NCI-H345 treated with DMSO at 0.1 percent for 48 hours (cell line): ENCODE results near the gene TRPT1.

Experiments used
- DNase-seq: peaks from one replicate; lab custom pipeline; 2025; ENCODE audit not compliant: unreplicated experiment; lab: John Stamatoyannopoulos, UW

TRPT1 gene

DNA sequence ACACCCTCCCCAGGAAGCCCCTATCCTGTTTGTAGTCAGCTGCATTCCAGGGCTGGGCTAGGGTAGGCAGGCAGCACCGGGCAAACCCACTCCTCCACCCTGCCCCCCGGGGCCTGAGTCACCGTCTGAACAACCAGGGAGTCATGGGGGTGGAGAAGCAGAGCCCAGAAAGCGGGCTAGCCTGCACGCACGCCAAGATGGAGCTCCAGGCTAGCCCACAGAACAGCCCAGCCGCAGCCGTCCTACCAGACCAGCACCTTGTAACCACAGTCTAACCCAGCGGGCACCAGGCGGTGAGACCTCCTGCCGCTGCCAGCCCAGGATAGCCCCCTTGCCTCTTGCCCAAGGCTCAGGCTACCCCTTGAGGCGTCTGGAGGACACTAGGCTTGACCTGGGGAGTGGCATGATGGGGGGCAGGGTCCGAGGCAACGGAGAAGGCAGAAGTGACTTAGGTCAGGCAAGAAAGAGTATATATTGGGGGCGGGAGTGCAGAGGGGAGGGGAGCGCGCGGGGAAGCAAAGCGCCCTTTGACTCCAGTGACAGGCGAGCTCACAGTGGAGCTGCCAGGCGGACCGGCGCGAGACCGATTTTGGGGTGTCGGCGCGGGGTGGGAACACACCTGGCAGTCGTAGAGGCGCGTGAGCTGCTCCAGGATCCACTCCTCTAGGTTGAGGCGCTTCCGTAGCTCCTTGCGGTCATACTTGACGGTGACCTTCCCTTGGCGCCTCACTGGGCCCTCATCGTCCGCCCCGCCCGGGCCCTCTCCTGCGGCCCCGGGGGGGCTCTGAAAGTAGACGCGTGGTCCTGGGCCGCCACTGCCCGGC is 20.0 kb upstream of the TRPT1 start:
- no peak for DNase-seq

DNA sequence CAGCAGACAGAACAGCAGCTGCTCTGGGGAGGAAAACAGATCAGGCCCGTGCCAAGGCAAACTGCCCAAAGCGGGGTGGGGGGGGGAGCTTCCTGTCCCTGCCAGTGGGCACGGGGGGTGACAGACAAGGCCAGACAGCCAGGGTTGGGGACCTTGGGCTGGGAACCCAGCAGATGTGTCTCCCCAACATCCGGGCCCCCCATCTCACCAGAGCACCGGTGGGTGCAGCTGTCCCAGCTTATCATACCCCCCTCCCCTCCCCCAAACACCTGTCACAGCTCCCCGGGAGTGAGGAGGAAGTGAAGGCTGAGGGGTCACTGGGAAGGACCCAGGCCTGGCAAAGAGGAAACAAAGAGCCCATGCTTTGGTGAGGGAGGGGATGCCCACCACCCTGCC is 19.4 kb upstream of the TRPT1 start:
- DNase-seq: no peak

DNA sequence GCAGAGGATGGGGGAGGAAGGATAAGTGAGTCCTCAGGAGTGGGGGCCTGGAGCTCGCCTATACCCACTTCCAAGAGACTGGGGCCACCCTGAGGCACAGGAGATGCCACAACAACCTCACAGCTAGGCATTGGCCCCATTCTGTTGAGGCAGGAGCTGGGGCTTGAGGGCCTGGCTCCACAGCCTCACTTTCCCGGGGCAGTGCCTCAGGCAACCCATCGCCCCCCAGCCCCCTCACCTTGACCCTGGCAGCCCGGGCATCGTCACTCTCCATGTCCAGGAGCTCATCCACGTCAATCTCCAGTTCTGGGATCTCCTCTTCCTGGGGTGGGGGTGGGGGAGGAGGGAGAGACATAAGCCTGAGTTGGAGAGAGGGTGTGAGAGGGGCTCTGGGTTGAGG is 19.0 kb upstream of the TRPT1 start:
- DNase-seq: no peak

DNA sequence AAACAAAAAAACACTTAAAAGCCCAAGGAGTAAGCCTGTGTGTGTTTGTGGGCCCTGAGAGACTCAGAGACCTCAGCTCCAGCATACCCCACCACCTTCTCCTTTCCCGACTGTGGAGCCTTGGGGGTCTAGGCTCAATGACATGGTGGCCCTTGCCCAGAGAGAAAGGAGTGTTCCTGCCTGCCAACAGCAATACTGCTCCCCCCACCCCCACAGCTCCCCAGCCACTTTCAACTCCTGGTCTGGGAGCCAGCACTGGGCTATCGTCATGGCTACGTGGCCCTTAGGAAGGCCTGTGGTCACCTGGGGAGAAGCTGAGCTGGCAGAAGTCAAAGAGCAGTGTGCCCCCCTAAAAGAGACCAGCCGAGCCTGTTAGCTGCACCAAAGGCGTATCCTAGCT is 18.1 kb upstream of the TRPT1 start:
- no peak for DNase-seq

DNA sequence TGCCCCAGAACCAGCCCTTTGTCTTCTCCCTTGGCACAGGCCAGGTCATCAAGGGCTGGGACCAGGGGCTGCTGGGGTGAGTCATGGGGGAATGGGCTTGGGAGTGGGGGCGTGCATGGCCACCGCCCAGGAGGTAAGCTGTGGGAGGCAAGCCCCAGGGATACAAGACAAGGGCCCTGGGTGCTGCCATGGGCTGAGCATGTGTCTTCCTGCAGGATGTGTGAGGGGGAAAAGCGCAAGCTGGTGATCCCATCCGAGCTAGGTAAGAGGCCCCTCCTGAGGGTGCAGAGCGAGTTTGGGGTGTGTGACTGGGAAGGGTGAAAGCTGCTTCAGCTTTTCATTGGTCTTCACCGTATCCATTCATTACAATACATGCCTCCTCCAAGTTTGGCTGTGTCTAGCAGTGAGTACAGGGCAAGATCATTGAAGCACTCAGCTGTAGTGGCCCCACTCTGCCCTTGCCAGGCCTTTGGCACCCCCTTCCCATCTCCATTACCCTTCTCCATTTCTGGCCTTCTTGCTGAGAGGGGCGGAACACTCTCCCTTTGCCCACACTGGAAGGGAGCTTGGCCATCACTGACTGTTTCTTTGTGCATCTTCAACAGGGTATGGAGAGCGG is 17.4 kb upstream of the TRPT1 start:
- DNase-seq: no peak

DNA sequence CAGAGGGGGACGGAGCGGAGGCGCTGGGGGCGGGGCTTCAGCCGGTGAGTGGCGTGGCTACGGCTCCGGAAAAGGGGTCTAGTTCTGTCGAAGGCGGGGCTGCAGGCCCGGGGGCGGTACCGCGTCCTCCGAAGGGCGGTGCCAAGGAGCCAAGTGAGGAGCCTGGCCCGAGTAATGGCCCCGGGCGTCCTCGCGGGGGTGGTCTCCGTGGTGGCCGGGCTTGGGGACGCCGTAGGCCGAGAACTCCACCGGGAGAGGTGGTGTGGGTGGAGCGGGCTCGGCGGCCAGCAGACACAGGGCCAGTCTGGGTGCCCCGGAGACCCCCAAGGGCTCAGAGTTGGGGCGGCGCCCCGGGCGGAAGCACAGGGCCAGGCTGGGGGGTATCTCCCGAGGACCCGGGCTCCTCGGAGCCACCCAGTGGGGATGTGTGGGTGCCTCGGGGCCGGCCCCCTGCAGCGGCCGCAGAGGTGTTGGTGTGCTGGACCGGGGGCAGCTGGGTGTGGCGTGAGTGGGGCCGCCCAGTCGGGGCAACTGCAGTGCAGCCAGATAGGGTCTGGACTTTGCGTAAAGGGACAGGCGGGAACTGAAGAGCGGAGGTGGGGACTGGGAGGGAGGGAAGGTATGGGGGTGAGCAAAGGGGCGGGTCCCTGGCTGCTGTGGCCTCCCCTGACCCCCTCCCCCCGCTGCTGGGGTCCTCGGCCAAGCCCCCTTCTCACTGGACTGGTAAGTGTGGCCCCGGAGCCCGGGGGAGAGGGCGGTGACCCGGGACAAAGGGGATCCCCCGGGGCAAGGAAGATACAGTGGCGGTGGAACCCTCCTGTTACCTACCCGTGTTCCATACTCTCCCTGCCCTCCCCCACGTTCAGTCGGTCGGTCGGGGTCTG is 15.7 kb upstream of the TRPT1 start:
- DNase-seq: no peak

DNA sequence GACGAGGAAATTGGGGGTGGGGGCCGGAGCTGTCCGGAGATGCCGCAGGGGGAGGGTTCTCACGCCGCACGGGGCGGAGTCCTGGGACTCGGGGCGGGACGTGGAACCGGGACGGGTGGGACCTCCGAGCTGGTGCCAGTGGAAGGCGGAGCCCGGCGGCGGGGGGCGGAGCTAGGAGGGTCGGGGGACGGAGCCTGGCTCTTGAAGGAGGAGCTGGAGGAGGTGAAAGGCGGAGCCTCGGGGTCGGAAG is 15.2 kb upstream of the TRPT1 start:
- peak; percentile 91 for DNase-seq

DNA sequence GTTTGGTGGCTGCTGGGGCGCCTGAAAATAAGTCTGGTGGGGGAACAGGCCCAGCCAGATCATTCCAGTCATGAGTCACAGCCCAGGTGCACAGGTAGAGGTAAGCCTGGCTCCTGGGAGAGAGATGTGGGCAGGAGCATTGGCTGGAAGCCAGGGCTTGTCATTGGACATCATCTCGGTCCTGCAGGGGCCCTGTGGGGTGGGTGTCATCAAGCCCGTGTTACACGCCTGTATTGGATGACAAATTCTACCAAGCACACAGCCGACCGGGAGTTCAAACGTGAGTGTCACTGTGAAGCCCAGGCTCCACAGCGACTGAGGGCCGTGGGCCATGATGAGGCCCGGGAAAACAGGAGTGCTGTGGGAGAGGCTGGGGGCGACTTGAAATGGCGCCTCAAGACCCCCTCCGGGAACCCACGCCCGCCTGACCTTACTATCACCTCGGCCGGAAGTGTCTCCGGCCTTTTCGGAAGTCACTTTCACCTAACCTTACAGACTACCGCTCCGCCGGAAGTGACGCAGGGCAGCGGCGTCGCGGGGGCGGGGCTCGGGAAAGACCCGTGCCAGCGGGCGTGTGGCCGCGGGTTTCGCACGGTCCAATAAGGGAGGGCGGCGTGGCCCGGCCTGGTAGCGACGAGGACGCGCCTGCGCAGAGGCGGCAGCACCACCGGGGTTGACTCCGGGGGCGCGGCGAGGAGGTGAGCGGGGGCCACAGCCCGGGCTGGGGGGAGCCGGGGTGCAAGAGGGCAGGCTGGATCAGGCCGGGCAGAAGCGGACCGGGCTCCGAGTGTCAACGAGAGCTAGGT is 14.7 kb upstream of the TRPT1 start, which contains the start of gene FKBP2:
TSS of gene FKBP2 (plus strand) at position 661 of the 806 bp plus-strand sequence. CDS start 1,293 bp downstream, outside the sequence.
- DNase-seq: peak; percentile 93

DNA sequence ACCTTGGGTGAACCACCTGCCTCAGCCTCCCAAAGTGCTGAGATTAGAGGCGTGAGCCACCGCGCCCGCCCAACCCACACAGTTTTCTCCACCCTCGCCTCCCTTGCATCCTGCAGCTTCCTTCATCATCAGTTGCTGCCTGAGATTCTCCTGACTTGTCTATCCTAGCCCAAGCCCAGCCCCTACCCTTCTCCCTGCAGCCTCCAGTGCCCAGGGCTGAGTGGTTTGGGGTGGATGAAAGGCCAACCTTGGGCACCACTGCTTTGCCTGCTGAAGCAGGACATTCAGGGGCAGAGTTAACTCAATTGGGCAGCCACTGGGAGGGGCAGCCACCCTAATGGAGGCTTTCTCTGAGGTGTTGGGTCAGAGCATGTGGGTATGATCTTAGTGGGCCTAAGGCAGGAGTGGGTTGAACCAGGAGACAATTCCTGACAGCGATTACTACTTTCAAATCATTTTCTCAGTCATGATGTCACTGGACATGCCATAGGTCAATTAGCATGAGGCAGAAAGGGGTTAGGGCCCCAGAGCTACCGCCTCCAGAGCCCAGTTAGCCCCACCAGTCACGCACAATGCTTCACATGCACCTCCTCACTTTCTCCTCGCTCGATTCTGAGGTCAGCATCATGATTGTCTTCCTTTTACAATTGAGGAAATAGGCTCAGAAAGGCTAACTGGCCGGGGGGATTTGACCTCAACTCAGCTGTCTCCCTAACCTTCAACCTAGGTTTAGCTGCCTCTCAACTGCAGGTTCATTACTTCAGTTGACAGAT is 13.9 kb upstream of the TRPT1 start:
- no peak for DNase-seq

DNA sequence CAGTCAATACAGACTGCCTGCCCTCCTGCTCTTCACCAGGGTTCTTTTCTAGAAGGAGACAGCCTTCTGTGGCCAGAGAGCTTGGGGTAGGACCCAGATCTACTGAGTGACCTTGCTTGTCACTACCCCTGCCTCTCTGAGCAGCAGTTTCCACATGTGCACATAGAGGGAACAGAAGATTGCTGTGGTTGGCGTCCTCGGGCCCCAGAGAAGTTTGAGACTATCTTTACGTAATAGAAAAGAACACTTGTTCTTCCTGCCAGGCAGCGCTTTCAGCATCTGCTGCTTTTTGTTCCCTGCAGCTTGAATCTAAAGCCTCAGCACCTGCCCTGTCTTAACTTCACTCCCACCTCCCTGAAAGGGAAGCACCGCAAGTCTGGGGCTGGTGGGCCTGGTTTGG is 13.0 kb upstream of the TRPT1 start:
- no peak for DNase-seq

DNA sequence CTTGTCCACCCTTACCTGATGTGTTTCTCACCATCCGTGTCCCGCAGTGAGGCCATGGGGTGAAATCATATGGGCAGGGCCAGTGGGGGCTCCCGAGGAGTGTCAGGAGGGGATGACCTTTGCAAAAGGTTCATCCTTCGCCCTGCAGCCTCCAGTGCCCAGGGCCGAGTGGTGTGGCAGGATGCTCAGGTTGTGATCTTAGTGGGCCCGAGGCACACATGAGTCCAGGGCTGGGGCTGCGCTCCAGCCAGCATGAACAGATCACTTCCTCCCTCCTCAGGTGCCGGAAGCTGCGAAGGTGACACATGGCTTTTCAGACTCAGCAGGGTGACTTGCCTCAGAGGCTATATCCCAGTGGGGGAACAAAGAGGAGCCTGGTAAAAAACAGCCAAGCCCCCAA is 12.1 kb upstream of the TRPT1 start:
- DNase-seq: no peak

DNA sequence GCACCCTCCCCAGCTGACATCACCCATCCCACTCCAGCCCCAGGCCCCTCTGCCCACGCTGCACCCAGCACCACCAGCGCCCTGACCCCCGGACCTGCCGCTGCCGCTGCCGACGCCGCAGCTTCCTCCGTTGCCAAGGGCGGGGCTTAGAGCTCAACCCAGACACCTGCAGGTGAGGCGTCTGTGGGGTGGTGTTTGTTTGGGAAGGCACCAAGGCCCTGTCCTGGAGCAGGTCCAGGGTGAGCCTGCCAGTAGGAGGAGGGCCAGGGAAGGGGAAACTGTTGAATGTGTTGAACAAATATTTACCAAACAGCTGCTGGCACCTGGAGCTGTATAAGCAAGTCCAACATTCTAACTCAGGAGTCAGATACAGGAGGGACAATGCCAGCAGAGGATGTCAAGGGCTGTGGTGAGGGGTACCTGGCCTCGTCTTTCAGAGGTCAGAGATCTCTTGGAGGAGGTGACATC is 11.5 kb upstream of the TRPT1 start:
- peak; percentile 66 for DNase-seq

DNA sequence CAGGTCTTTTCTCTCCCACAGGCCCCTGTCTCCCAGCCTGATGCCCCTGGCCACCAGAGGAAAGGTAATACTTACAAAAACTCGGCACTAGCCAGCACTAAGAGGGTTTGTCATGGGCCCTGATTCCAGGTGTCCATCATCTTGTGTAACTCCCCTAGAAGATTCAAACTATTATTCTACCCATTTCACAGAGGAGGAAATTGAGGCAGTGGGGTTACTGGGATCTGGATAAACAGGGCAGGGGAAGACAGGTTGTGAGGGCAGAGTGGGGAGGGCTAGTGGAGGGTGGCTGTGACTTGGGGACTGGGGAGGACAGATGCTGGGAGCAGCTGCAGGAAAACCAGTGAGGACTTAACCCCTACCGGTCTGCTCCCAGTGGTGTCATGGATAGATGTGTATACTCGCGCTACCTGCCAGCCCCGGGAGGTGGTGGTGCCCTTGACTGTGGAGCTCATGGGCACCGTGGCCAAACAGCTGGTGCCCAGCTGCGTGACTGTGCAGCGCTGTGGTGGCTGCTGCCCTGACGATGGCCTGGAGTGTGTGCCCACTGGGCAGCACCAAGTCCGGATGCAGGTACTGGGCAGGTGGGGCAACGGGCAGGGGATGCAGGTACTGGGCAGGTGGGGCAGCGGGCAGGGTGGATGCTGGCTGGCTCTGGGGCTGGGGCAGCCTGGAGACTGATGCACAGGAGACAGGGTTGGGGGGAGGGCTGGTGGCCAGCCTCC is 9.6 kb upstream of the TRPT1 start:
- no peak for DNase-seq

DNA sequence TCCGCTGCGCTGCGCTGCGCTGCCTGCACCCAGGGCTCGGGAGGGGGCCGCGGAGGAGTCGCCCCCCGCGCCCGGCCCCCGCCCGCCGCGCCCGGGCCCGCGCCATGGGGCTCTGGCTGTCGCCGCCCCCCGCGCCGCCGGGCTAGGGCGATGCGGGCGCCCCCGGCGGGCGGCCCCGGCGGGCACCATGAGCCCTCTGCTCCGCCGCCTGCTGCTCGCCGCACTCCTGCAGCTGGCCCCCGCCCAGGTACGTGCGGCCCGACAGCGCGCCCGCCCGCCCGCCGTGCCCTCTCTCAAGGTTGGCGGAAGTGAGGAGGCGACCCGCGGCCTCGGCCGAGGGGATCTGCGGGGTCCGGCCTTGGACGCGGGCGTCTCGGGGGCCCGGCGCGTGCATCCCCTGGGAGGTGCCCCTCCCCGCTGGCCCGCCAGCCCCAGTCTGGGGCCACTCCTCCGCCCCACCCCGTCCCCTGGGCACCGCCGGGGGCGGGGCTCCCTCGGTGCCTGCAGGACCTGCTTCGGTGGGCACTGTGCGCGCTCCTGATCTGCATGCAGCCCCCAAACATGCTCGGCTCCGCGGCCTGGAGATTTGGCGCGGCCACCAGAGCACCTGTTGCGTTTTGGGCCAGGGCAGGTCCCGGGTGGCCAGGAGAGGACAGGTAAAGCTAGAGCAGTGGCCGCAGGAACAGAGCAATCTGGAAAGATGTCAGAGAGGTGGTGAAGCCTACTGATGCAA is 8.8 kb upstream of the TRPT1 start:
- DNase-seq: no peak

DNA sequence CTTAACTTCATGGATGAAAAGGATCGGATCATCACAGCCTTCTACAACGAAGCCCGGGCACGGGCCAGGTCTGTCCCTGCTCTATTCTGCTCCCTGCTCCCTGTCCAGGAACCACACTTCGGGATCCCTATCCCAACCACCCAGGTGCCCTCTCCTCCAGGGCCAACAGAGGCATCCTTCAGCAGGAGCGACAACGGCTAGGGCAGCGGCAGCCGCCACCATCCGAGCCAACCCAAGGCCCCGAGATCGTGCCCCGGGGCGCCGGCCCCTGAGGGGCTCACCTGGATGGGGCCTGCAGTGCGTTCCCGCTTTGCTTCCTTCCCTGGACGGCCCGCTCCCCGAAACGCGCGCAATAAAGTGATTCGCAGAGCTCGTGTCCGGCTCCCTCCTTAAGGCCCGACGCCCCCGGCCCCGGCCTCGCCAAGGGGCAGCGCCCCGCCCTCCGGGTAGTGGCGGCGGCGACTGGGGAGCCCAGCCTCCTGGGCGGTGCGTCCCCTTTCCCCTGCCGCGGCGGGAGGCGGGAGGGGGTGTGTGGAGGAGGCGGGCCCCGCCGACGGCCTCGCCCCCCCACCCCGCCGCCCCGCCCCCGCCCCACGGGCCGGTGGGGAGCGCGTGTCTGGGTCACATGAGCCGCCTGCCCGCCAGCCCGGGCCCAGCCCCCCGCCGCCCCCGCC is 8.1 kb upstream of the TRPT1 start, which contains the start of gene VEGFB:
TSS of gene VEGFB (plus strand) at position 672 of the 674 bp plus-strand sequence. CDS start 250 bp downstream, outside the sequence.
- peak; percentile 30 for DNase-seq

DNA sequence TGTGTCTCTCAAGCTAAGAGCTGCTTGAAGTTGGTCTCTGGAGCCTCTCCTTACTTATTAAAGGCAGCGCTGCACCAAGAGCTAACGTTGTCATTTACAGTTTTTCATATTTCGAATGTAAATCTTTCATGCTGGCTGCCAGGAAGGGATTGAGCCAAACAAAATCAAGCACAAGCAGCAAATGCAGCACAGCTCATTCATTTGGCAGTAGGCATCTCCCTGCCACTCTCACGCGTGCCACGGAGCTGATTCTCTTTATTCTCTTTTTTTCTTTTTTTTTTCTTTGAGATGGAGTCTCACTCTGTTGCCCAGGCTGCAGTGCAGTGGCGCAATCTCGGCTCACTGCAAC is 7.0 kb upstream of the TRPT1 start:
- DNase-seq: no peak

DNA sequence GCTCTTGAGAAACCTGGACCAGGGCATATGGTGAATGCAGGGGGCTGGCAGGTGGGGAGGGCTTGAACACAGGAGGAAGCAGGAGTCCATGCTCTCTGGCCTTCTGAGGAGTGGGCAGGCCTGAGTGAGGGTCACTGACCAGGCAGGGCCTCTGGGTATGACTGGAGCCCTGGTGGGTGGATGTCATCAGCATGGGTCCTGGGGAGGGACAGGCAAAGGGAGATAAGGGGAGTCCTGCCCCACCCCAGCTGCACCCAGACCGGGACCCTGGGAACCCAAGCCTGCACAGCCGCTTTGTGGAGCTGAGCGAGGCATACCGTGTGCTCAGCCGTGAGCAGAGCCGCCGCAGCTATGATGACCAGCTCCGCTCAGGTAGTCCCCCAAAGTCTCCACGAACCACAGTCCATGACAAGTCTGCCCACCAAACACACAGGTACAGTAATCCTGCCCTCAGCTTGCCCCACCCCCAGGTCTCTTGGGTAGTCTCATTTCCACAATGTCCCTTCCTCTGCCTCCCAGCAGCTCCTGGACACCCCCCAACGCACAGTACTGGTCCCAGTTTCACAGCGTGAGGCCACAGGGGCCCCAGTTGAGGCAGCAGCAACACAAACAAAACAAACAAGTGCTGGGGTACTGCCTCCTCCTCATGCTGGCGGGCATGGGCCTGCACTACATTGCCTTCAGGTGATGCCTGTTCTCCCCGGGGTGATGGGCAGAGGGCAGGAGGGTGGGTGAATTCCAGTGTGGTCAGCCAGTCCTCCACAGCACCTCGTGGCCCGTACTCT is 6.4 kb upstream of the TRPT1 start:
- DNase-seq: no peak

DNA sequence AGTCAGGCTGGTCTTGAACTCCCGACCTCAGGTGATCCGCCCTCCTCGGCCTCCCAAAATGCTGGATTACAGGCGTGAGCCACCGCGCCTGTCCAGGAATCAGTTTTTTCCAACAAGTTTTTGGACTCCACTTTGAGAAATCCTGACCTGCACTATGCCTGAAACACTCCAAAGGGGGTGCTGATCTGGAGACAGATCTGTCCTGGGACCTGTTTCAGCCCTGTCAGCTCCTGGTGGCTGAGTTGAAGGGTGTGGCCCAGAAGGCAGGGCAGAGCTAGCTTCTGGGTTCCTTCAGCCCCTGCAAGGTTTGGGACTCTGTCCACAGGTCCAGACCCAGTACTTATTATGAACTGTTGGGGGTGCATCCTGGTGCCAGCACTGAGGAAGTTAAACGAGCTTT is 5.6 kb upstream of the TRPT1 start:
- DNase-seq: no peak
